Smooth muscle cell (in vitro differentiated cells): ENCODE data around the gene CRPPA. TPM values are rescaled to one million over a fixed set of nuclear protein-coding genes. Genes with fewer than 3 reads are reported as not detected.
"Not testable (repeated sequence)": the region's sequence is repeated elsewhere in the genome, so short reads cannot be mapped to it uniquely, and the experiment has no call there.

ENCODE experiments used
- DNase-seq: peaks from one replicate; lab custom pipeline; 2025; ENCODE audit not compliant: unreplicated experiment; lab: John Stamatoyannopoulos, UW
- H2AFZ ChIP-seq: fragments of 200-600 bp; sonication (generic); 2 replicates; pipeline ENCODE4 v1.6.0; 2016; ENCODE audit warnings: antibody characterized with exemption, low read depth, mild to moderate bottlenecking
- H3F3A ChIP-seq: fragments of 200-600 bp; sonication (generic); 2 replicates; pipeline ENCODE4 v1.6.0; 2017; ENCODE audit warnings: antibody characterized with exemption, low read depth
- H3K27ac ChIP-seq: fragments of 200-600 bp; sonication (generic); 2 replicates; pipeline ENCODE4 v1.5.1; 2016; ENCODE audit warnings: low read depth, mild to moderate bottlenecking
- H3K27me3 ChIP-seq: fragments of 200-600 bp; sonication (generic); 2 replicates; pipeline ENCODE4 v1.6.1; 2016; ENCODE audit warnings: low read depth, mild to moderate bottlenecking
- H3K36me3 ChIP-seq: fragments of 200-600 bp; sonication (generic); 2 replicates; pipeline ENCODE4 v1.5.1; 2016; ENCODE audit warnings: low read depth
- H3K4me1 ChIP-seq: fragments of 200-600 bp; sonication (generic); 2 replicates; pipeline ENCODE4 v1.5.1; 2016; ENCODE audit warnings: low read depth
- H3K4me2 ChIP-seq: fragments of 200-600 bp; sonication (generic); 2 replicates; pipeline ENCODE4 v1.6.0; 2016; ENCODE audit warnings: mild to moderate bottlenecking
- H3K4me3 ChIP-seq: fragments of 200-600 bp; sonication (generic); 2 replicates; pipeline ENCODE4 v1.5.1; 2016; ENCODE audit warnings: mild to moderate bottlenecking
- H3K79me2 ChIP-seq: fragments of 200-600 bp; sonication (generic); 2 replicates; pipeline ENCODE4 v1.6.0; 2016; ENCODE audit warnings: low read depth, mild to moderate bottlenecking
- H3K9ac ChIP-seq: fragments of 200-600 bp; sonication (generic); 2 replicates; pipeline ENCODE4 v1.6.0; 2016; ENCODE audit warnings: low read depth
- H3K9me3 ChIP-seq: fragments of 200-600 bp; sonication (generic); replicated peaks from 2 replicates; pipeline ENCODE4 v1.5.1; 2016; ENCODE audit warnings: low read depth
- H4K20me1 ChIP-seq: fragments of 200-600 bp; sonication (generic); 2 replicates; pipeline ENCODE4 v1.6.0; 2016; ENCODE audit warnings: low read depth
- WGBS: methylation state at CpG from one replicate; pipeline ENCODE4 v1.1.7; 2016; ENCODE audit warnings: low lambda C conversion rate; 5-methylcytosine and 5-hydroxymethylcytosine counted together
- polyA plus RNA-seq: library from polyadenylated mRNA; unstranded; fragments of >200 nt; fragmentation: Nextera tagmentation; extraction: Ambion mirVana; gene quantifications from 2 replicates; pipeline ENCODE4 v1.2.1, GENCODE V29; 2016
- small RNA-seq: library from RNA; depleted of rRNA; stranded (forward); fragments of <200 nt; gene quantifications from one replicate; pipeline ENCODE3, GENCODE V24; 2014
- total RNA-seq: library from RNA; depleted of rRNA; stranded (reverse); fragments of >200 nt; gene quantifications from 2 replicates; pipeline ENCODE4 v1.2.3, GENCODE V29; 2014
- TF ChIP-seq, protein P1 (sequence below): fragments of 200-600 bp; sonication (generic); IDR thresholded peaks from 2 replicates; pipeline ENCODE4 v1.5.1; 2017; ENCODE audit warnings: borderline replicate concordance, mild to moderate bottlenecking, antibody characterized with exemption; ENCODE audit not compliant: insufficient read depth, poor library complexity, severe bottlenecking

CRPPA gene
- total and polyA plus RNA-seq, 2 experiments from 2014 or later, result 1.7 to 1.9 TPM

DNA sequence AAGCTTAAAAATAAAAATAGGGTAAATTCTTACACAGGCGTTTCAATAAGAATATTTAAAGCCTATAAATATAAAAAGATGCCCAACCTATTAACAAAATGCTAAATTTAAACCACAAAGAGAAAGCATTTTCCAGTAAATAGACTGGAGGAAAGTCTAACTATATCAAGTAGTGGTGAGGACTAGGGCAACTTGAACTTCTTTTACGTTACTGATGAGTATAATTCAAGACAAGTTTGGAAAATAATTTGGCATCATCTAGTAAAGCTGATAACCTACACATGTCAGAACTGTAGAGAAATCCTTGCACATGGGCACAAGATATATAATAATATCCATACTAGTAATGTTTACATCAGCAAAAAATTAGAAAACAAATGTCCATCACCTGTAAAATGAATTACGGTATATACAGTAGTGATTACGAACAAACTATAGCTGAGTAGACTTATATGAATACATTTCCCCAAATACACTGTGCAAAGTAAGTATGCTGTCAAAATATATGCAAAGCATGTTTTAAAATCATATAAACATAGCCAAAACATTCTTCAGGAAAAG lies 27.4 kb downstream of the CRPPA start:
- Histone ChIP-seq H3K79me2 (no peaks in the 10 kb centered on the region), H3K27me3 (no peaks in the 10 kb centered on the region), H3K4me1 (no peaks in the 10 kb centered on the region), H3K9me3 (peaks cover 5% of the 10 kb centered on the region), H2AFZ (no peak overlapping the region), H3K36me3 (no peaks in the 10 kb centered on the region), H3K4me2 (no peak overlapping the region), H3K9ac (no peak overlapping the region), H3K4me3 (no peak overlapping the region), H4K20me1 (no peaks in the 10 kb centered on the region), H3F3A (peaks cover 22% of the 10 kb centered on the region), H3K27ac (no peak overlapping the region)
- DNase-seq, result no peak
- 95% methylated on average over 4 of the region's 4 CpGs for WGBS
- TF ChIP-seq, protein P1, sequence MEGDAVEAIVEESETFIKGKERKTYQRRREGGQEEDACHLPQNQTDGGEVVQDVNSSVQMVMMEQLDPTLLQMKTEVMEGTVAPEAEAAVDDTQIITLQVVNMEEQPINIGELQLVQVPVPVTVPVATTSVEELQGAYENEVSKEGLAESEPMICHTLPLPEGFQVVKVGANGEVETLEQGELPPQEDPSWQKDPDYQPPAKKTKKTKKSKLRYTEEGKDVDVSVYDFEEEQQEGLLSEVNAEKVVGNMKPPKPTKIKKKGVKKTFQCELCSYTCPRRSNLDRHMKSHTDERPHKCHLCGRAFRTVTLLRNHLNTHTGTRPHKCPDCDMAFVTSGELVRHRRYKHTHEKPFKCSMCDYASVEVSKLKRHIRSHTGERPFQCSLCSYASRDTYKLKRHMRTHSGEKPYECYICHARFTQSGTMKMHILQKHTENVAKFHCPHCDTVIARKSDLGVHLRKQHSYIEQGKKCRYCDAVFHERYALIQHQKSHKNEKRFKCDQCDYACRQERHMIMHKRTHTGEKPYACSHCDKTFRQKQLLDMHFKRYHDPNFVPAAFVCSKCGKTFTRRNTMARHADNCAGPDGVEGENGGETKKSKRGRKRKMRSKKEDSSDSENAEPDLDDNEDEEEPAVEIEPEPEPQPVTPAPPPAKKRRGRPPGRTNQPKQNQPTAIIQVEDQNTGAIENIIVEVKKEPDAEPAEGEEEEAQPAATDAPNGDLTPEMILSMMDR, result no peak

DNA sequence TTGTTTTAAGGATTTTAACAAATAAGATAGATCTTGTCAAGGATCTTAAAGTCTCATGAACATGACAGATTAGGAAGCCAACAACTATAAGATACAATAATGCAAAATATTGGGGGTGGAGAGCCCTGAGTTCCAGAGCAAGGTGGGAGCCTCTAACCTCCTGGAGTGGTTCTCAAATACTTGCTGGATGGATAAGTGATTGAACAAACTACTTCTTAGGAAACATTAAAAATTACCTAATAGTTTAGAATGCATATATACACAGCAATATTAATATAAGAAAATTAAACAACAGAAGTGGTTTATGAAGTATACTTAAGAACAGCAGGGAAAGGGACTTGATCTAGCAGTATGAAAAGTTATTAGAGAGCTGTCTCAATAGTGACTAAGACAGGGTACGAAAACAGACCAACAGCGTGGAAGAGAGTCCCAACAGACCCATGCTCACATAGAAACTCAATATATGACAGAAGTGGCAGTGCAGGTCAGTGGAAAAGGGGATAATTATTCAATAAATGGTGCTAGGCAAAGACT lies 28.3 kb downstream of the CRPPA start:
- no peak for DNase-seq
- 98% methylated on average over 2 of the region's 2 CpGs for WGBS
- Histone ChIP-seq H3K4me2 (no peak overlapping the region), H3K36me3 (no peaks in the 10 kb centered on the region), H3F3A (peaks cover 14% of the 10 kb centered on the region), H4K20me1 (no peaks in the 10 kb centered on the region), H3K9ac (no peak overlapping the region), H3K27ac (no peak overlapping the region), H3K79me2 (no peaks in the 10 kb centered on the region), H3K4me3 (no peak overlapping the region), H2AFZ (no peak overlapping the region), H3K9me3 (peaks cover 5% of the 10 kb centered on the region), H3K27me3 (no peaks in the 10 kb centered on the region), H3K4me1 (no peaks in the 10 kb centered on the region)
- TF ChIP-seq, protein P1, result no peak

DNA sequence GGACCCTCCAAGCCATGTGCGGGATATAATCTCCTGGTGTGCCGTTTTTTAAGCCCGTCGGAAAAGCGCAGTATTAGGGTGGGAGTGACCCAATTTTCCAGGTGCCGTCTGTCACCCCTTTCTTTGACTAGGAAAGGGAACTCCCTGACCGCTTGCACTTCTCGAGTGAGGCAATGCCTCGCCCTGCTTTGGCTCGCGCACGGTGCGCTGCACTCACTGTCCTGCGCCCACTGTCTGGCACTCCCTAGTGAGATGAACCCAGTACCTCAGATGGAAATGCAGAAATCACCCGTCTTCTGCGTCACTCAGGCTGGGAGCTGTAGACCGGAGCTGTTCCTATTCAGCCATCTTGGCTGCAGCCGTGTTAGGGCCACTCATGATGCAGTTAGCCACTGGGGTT lies 37.6 kb downstream of the CRPPA start:
- not testable (repeated sequence) for H3K4me1 ChIP-seq, H3K4me3 ChIP-seq, H3F3A ChIP-seq, H3K79me2 ChIP-seq, H3K9ac ChIP-seq, H4K20me1 ChIP-seq, DNase-seq, H3K4me2 ChIP-seq, H3K36me3 ChIP-seq, H3K9me3 ChIP-seq, H2AFZ ChIP-seq, H3K27me3 ChIP-seq, H3K27ac ChIP-seq
- WGBS, result 95% methylated on average over 18 of the region's 18 CpGs

- H3K27ac ChIP-seq, H3K4me2 ChIP-seq: not testable (repeated sequence)
- 94% methylated on average over 7 of the region's 7 CpGs for WGBS
Observed at GRCh38 chr7:16383103-16383502, 38.2 kb downstream of the CRPPA start.

More at GRCh38 chr7:16383103-16383502, 38.2 kb downstream of the CRPPA start:
- H4K20me1 ChIP-seq, H2AFZ ChIP-seq, H3F3A ChIP-seq, H3K36me3 ChIP-seq, H3K27me3 ChIP-seq, H3K4me3 ChIP-seq, H3K4me1 ChIP-seq, H3K9ac ChIP-seq, DNase-seq, H3K79me2 ChIP-seq, H3K9me3 ChIP-seq: not testable (repeated sequence)

Small RNA genes within 50 kb of the gene (small RNA-seq; reads per million reads assigned to genes)
- not detected for gene AC005014.3

Other genes with a start within 250 kb of the CRPPA start
- gene SOSTDC1, start 44.2 kb upstream of the CRPPA start, total RNA-seq, result 0.45 and 1.9 TPM in 2 replicates
- gene SOSTDC1, start 44.2 kb upstream of the CRPPA start, polyA plus RNA-seq, result 0.35 TPM in 1 of 2 replicates, not detected in the other
- not detected in 2 replicates for gene LRRC72, start 105.3 kb upstream of the CRPPA start, total RNA-seq
- not detected in 2 replicates for gene LRRC72, start 105.3 kb upstream of the CRPPA start, polyA plus RNA-seq
- gene ANKMY2, start 224.2 kb upstream of the CRPPA start, total RNA-seq, result 28.0 and 36.5 TPM in 2 replicates
- 24.0 and 25.5 TPM in 2 replicates for gene ANKMY2, start 224.2 kb upstream of the CRPPA start, polyA plus RNA-seq
- 77.9 and 83.7 TPM in 2 replicates for gene BZW2, start 224.6 kb upstream of the CRPPA start, total RNA-seq
- gene BZW2, start 224.6 kb upstream of the CRPPA start, polyA plus RNA-seq, result 56.1 and 70.4 TPM in 2 replicates